ENCODE measurements around the gene BSDC1.

- TF ChIP-seq, protein P1, sequence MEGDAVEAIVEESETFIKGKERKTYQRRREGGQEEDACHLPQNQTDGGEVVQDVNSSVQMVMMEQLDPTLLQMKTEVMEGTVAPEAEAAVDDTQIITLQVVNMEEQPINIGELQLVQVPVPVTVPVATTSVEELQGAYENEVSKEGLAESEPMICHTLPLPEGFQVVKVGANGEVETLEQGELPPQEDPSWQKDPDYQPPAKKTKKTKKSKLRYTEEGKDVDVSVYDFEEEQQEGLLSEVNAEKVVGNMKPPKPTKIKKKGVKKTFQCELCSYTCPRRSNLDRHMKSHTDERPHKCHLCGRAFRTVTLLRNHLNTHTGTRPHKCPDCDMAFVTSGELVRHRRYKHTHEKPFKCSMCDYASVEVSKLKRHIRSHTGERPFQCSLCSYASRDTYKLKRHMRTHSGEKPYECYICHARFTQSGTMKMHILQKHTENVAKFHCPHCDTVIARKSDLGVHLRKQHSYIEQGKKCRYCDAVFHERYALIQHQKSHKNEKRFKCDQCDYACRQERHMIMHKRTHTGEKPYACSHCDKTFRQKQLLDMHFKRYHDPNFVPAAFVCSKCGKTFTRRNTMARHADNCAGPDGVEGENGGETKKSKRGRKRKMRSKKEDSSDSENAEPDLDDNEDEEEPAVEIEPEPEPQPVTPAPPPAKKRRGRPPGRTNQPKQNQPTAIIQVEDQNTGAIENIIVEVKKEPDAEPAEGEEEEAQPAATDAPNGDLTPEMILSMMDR (IDR thresholded peaks at IDR 0.05; ENCODE audit: insufficient read depth, low read depth, low read length), result no peak
- TF ChIP-seq EZH2 (IDR thresholded peaks at IDR 0.05; ENCODE audit: insufficient read depth, low read length), result peak; percentile 32
These were observed 32.4 kb upstream of the BSDC1 start for GRCh38 chr1:32426489-32427255.
